D721Med (cell line): ENCODE data around the gene PPFIA4.

ENCODE experiments used
- DNase-seq: peaks from one replicate; pipeline ENCODE4 v3.0.0; 2011; ENCODE audit warnings: low spot score; ENCODE audit not compliant: insufficient read length
- FAIRE-seq: peaks from 2 replicates; lab custom pipeline; 2011; peaks lifted over from hg19 to GRCh38; lab: Jason Lieb, UNC
- CTCF ChIP-seq: IDR thresholded peaks from 2 replicates; pipeline ENCODE4 v1.5.1; 2012; ENCODE audit warnings: mild to moderate bottlenecking, control low read depth; ENCODE audit not compliant: insufficient read depth; ENCODE audit errors: missing control alignments

Gene PPFIA4

GRCh38 chr1:203037509-203038190 lies 11.4 kb downstream of the PPFIA4 start:
- DNase-seq (peak; percentile 14), FAIRE-seq (no peak)
- TF ChIP-seq CTCF = no peak

- peak; percentile 17 for DNase-seq
- no peak for TF ChIP-seq CTCF
- no peak for FAIRE-seq
Observed at GRCh38 chr1:203038217-203038741, 12.0 kb downstream of the PPFIA4 start.

GRCh38 chr1:203038891-203039608 lies 12.8 kb downstream of the PPFIA4 start:
- FAIRE-seq = peak; percentile 90
- peak; percentile 100 for TF ChIP-seq CTCF
- DNase-seq = peak; percentile 97

- peak; percentile 25 for TF ChIP-seq CTCF
- DNase-seq = peak; percentile 9
- no peak for FAIRE-seq
Observed at GRCh38 chr1:203039609-203040512, 13.6 kb downstream of the PPFIA4 start.

- FAIRE-seq = no peak
Observed at GRCh38 chr1:203040513-203041275, 14.4 kb downstream of the PPFIA4 start.

More at GRCh38 chr1:203040513-203041275, 14.4 kb downstream of the PPFIA4 start:
- TF ChIP-seq CTCF = no peak
- no peak for DNase-seq
